ENCODE results near the gene GDF11.

GRCh38 chr12:55696796-55697462 is 46.0 kb upstream of the GDF11 start:
- TF ChIP-seq PBX3 (CRISPR knock-in tag; IDR thresholded peaks at IDR 0.05) (no peak), CTCF (tag by site-specific recombination; IDR thresholded peaks at IDR 0.05) (no peak)
